Ovary (tissue), 9 donors: ENCODE data around the gene CEP83. TPM values are rescaled to one million over a fixed set of nuclear protein-coding genes. Genes with fewer than 3 reads are reported as not detected.

Experiments
- DNase-seq, 5 donors: peaks; one replicate each; pipeline ENCODE4 v3.0.0-alpha.2; 2019 to 2020
- H3K27ac ChIP-seq, 2 donors: fragments of 200-600 bp; one replicate each; pipeline versions ENCODE4 v1.5.1 to v1.8.0; 2019 to 2022
- H3K27me3 ChIP-seq: fragments of 200-600 bp; one replicate; pipeline ENCODE4 v1.8.0; 2022
- H3K36me3 ChIP-seq: fragments of 200-600 bp; sonication (generic); one replicate; pipeline ENCODE4 v1.5.1; 2019
- H3K4me1 ChIP-seq: one replicate; pipeline ENCODE4 v1.8.1; 2013; ENCODE audit warnings: mild to moderate bottlenecking, moderate library complexity; ENCODE audit not compliant: insufficient read depth
- H3K4me3 ChIP-seq: fragments of 200-600 bp; sonication (generic); one replicate; pipeline ENCODE4 v1.5.1; 2017
- H3K9me3 ChIP-seq, 2 donors: fragments of 200-600 bp in 1 of 2; sonication (generic) in 1 of 2; one replicate each; pipeline versions ENCODE4 v1.5.1 to v1.8.1; 2013 to 2019; ENCODE audit warnings: mild to moderate bottlenecking in 1 of 2, moderate library complexity in 1 of 2
- CTCF ChIP-seq, 3 donors: fragments of 450-650 bp in 2 of 3; fragments of 200-600 bp in 1 of 3; IDR thresholded peaks; one replicate each; pipeline versions ENCODE4 v1.5.1 to v1.8.0; 2016 to 2022; ENCODE audit warnings: antibody characterized with exemption in 3 of 3, mild to moderate bottlenecking in 1 of 3
- EP300 ChIP-seq: sonication (generic); formaldehyde crosslinking; IDR thresholded peaks from one replicate; pipeline ENCODE4 v1.6.1; 2017; ENCODE audit warnings: antibody characterized with exemption
- POLR2A ChIP-seq: fragments of 450-650 bp; IDR thresholded peaks from one replicate; pipeline ENCODE4 v1.6.1; 2017; ENCODE audit warnings: antibody characterized with exemption, mild to moderate bottlenecking, moderate library complexity
- WGBS, 3 donors: extraction: QIAGEN DNeasy Blood & Tissue Kit in 1 of 3; methylation state at CpG; one replicate each; pipeline versions ENCODE4 v1.1.5 to v1.1.7; 2013 to 2017; 5-methylcytosine and 5-hydroxymethylcytosine counted together
- intact Hi-C, 4 donors: fragments of 100-400 bp; cut with DNase I; formaldehyde crosslinking; loops; one replicate each; pipeline versions ENCODE4 v1.11.0 to v1.15.1; 2022 to 2023
- polyA plus RNA-seq, 2 donors: library from polyadenylated mRNA; stranded (reverse); fragments of 200-250 nt in 1 of 2; fragments of 350-450 nt in 1 of 2; fragmentation: Illumina TruSeq in 1 of 2; extraction: RNeasy Lipid Tissue Mini Kit (QIAGEN cat#74804) in 1 of 2; gene quantifications; one replicate each; pipeline ENCODE4 v1.2.3, GENCODE V29; 2013 to 2014
- total RNA-seq, 7 donors: library from RNA; depleted of rRNA in 2 of 7; stranded (reverse); fragments of >200 nt in 2 of 7; fragmentation: NEBNext Ultra II Directional in 3 of 7; extraction: Animal tissue kit (Norgen Biotek cat#: 25700) in 3 of 7; gene quantifications; one replicate each; pipeline versions ENCODE4 v1.1.0 to v1.2.4, GENCODE V29; 2016 to 2023
- donor health status: DM: no; HTN: no; CAD: no; lungs with moderate emphysema.
- donor health status: DM: no; HTN: no; CAD: no.
- donor health status: Bipolar disorder and iron deficiency.
- donor health status: DM: yes; HTN: yes; CAD: no.
- donor health status: DM: no; HTN: no; CAD: no.
- donor health status: DM: yes; HTN: yes; CAD: no.

CEP83 gene
- total and polyA plus RNA-seq, 9 donors: 5.5 to 47.6 (median 17.3) TPM

GRCh38 chr12:94282675-94283074 is 177.0 kb downstream of the CEP83 start:
- no peaks in the 10 kb centered on the region for H3K36me3 ChIP-seq
- WGBS, 3 donors: 82 to 91% (median 84%) methylated on average over 7 of the region's 7 CpGs
- peaks cover 2% of the 10 kb centered on the region for H3K4me1 ChIP-seq
- intact Hi-C loops: no loop called here
- H3K4me3 ChIP-seq: no peak overlapping the region
- TF ChIP-seq POLR2A (no peak), CTCF (IDR thresholded peaks at IDR 0.05) (no peak), EP300 (no peak)
- DNase-seq: no peak
- H3K27ac ChIP-seq: no peak overlapping the region
- no peaks in the 10 kb centered on the region for H3K9me3 ChIP-seq
- H3K27me3 ChIP-seq: no peaks in the 10 kb centered on the region

GRCh38 chr12:94280063-94280462 is 179.6 kb downstream of the CEP83 start:
- 90 to 94% (median 93%) methylated on average over 7 of the region's 7 CpGs for WGBS, 3 donors
- Histone ChIP-seq H3K36me3 (no peaks in the 10 kb centered on the region), H3K27ac (no peak overlapping the region), H3K4me1 (peaks cover 7% of the 10 kb centered on the region), H3K9me3 (no peaks in the 10 kb centered on the region), H3K4me3 (no peak overlapping the region), H3K27me3 (no peaks in the 10 kb centered on the region)
- TF ChIP-seq POLR2A (no peak), EP300 (no peak), CTCF (IDR thresholded peaks at IDR 0.05) (no peak)
- intact Hi-C loops: no loop called here
- DNase-seq: no peak

GRCh38 chr12:94277426-94278000 is 182.2 kb downstream of the CEP83 start:
- no peak overlapping the region for H3K4me3 ChIP-seq
- no peaks in the 10 kb centered on the region for H3K27me3 ChIP-seq
- no peak overlapping the region for H3K27ac ChIP-seq
- H3K36me3 ChIP-seq: no peaks in the 10 kb centered on the region
- H3K9me3 ChIP-seq: no peaks in the 10 kb centered on the region
- intact Hi-C loops: no loop called here
- WGBS, 3 donors: 38 to 59% (median 56%) methylated on average over 9 of the region's 9 CpGs
- peak in 3 of 5 donors; percentile 44 to 71 (median 44) for DNase-seq
- peaks cover 7% of the 10 kb centered on the region for H3K4me1 ChIP-seq
- TF ChIP-seq CTCF (IDR thresholded peaks at IDR 0.05) (no peak), POLR2A (no peak), EP300 (no peak)

GRCh38 chr12:94276725-94277124 is 182.9 kb downstream of the CEP83 start:
- Histone ChIP-seq H3K27ac (no peak overlapping the region), H3K27me3 (no peaks in the 10 kb centered on the region), H3K4me3 (no peak overlapping the region), H3K36me3 (no peaks in the 10 kb centered on the region), H3K4me1 (peaks cover 7% of the 10 kb centered on the region), H3K9me3 (no peaks in the 10 kb centered on the region)
- no peak for DNase-seq
- TF ChIP-seq CTCF (IDR thresholded peaks at IDR 0.05): no peak
- TF ChIP-seq POLR2A: no peak
- no peak for TF ChIP-seq EP300
- intact Hi-C loops: no loop called here
- WGBS, 3 donors: 77 to 84% (median 78%) methylated on average over 6 of the region's 6 CpGs
